Left ventricle myocardium inferior (tissue), 1 donor: Measurements from ENCODE around the gene UGT1A9. TPM values are rescaled to one million over a fixed set of nuclear protein-coding genes. Genes with fewer than 3 reads are reported as not detected.

Experiments
- DNase-seq: peaks from one replicate; pipeline ENCODE4 v3.0.0-alpha.2; 2020
- H3K27ac ChIP-seq: fragments of 200-600 bp; replicated peaks from 2 replicates; pipeline ENCODE4 v1.8.0; 2021
- H3K27me3 ChIP-seq: fragments of 200-600 bp; 2 replicates; pipeline ENCODE4 v1.8.0; 2021; ENCODE audit warnings: low read depth
- H3K36me3 ChIP-seq: fragments of 200-600 bp; 2 replicates; pipeline ENCODE4 v1.8.0; 2021
- H3K4me1 ChIP-seq: fragments of 200-600 bp; 2 replicates; pipeline ENCODE4 v1.8.0; 2021
- H3K4me3 ChIP-seq: fragments of 200-600 bp; 2 replicates; pipeline ENCODE4 v1.8.0; 2021; ENCODE audit warnings: mild to moderate bottlenecking, moderate library complexity
- H3K9me3 ChIP-seq: fragments of 200-600 bp; replicated peaks from 2 replicates; pipeline ENCODE4 v1.8.0; 2021
- intact Hi-C: fragments of 100-400 bp; cut with micrococcal nuclease; formaldehyde crosslinking; loops from one replicate; pipeline ENCODE4 v1.11.0; 2022
- total RNA-seq: library from RNA; stranded (reverse); fragmentation: NEBNext Ultra II Directional; extraction: Animal tissue kit (Norgen Biotek cat#: 25700); gene quantifications from one replicate; pipeline ENCODE4 v1.2.1, GENCODE V29; 2021
- TF ChIP-seq, protein P1 (sequence below): fragments of 200-600 bp; IDR thresholded peaks from 2 replicates; pipeline ENCODE4 v1.8.0; 2021; ENCODE audit warnings: antibody characterized with exemption, mild to moderate bottlenecking, borderline replicate concordance
- donor health status: DM: no; HTN: yes; CAD: no; lungs with severe emphysema.

The UGT1A9 gene
- total RNA-seq, 1 donor from 2014 or later, result not detected

DNA sequence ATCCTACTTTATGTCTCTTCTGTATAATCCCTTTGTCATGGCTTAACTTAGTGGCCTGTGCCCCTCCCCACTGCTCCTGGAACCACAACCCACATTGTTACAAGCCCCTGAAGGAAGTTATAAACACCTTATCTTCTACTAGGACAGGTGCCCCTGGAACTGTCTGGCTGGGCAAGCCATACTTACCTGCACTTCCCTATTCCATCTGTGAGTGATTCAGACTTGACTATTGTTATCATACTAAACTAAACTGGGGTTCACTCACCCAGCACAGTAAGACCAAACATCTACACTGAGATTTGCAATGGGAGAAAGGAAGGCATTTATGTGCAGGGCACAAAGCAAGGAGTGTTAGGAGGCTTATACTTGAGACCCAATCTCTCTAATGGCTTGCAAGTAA is 17.3 kb downstream of the UGT1A9 start:
- TF ChIP-seq, protein P1, sequence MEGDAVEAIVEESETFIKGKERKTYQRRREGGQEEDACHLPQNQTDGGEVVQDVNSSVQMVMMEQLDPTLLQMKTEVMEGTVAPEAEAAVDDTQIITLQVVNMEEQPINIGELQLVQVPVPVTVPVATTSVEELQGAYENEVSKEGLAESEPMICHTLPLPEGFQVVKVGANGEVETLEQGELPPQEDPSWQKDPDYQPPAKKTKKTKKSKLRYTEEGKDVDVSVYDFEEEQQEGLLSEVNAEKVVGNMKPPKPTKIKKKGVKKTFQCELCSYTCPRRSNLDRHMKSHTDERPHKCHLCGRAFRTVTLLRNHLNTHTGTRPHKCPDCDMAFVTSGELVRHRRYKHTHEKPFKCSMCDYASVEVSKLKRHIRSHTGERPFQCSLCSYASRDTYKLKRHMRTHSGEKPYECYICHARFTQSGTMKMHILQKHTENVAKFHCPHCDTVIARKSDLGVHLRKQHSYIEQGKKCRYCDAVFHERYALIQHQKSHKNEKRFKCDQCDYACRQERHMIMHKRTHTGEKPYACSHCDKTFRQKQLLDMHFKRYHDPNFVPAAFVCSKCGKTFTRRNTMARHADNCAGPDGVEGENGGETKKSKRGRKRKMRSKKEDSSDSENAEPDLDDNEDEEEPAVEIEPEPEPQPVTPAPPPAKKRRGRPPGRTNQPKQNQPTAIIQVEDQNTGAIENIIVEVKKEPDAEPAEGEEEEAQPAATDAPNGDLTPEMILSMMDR, result no peak
- H3K9me3 ChIP-seq, result no peaks in the 10 kb centered on the region
- H3K4me1 ChIP-seq, result no peaks in the 10 kb centered on the region
- H3K27ac ChIP-seq, result no peak overlapping the region
- no peaks in the 10 kb centered on the region for H3K36me3 ChIP-seq
- peaks cover 23% of the 10 kb centered on the region for H3K27me3 ChIP-seq
- intact Hi-C loops, result no loop called here
- H3K4me3 ChIP-seq, result no peak overlapping the region
- no peak for DNase-seq

DNA sequence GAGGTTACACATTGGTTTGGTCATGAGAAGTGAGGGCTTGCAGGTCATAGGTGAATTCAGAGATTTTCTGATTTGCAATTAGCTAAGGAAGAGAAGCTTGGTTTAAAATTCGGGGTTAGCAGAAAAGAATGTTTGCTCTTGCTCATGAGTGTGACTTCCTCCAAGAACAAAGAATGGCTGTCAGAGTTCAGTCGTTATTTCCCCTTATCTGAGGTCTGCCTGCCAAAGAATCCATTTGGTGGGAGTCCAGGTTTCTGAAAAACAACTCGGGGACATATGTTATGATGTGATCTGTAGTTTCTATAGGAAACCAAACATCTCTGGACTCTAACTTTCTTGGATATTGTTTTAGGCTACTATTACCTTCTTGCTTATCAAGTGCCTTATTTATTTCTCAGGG is 17.8 kb downstream of the UGT1A9 start:
- no peak for DNase-seq
- H3K36me3 ChIP-seq, result no peaks in the 10 kb centered on the region
- no peak overlapping the region for H3K27ac ChIP-seq
- TF ChIP-seq, protein P1, result no peak
- H3K27me3 ChIP-seq, result peaks cover 23% of the 10 kb centered on the region
- intact Hi-C loops, result no loop called here
- H3K9me3 ChIP-seq, result no peaks in the 10 kb centered on the region
- H3K4me3 ChIP-seq, result no peak overlapping the region
- H3K4me1 ChIP-seq, result no peaks in the 10 kb centered on the region

DNA sequence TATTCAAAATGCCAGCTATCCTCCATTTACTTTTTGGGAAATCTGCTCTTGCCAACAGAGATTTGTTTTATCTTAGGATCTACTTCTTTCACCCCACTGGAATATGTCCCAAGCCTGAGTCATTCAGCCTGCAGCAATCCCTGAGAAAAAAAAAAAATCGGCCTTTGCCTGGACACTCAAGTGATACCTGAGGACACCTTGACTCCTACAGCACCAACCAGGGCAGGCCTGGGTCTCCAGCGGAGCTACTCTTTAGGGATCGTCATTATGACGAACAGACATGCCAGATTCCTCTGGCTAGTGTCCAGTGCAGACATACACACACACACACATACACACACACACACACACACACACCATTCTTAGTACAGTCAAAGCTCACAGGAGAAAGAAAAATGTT is 18.7 kb downstream of the UGT1A9 start:
- TF ChIP-seq, protein P1, result no peak
- H3K36me3 ChIP-seq, result no peaks in the 10 kb centered on the region
- H3K4me3 ChIP-seq, result no peak overlapping the region
- DNase-seq, result no peak
- H3K27ac ChIP-seq, result no peak overlapping the region
- H3K4me1 ChIP-seq, result no peaks in the 10 kb centered on the region
- peaks cover 23% of the 10 kb centered on the region for H3K27me3 ChIP-seq
- no peaks in the 10 kb centered on the region for H3K9me3 ChIP-seq
- intact Hi-C loops, result no loop called here

- TF ChIP-seq, protein P1, result no peak
- intact Hi-C loops, result no loop called here
- no peak for DNase-seq
- H3K27ac ChIP-seq, result no peak overlapping the region
- H3K4me3 ChIP-seq, result no peak overlapping the region
- no peaks in the 10 kb centered on the region for H3K9me3 ChIP-seq
- no peaks in the 10 kb centered on the region for H3K4me1 ChIP-seq
- peaks cover 18% of the 10 kb centered on the region for H3K27me3 ChIP-seq
- H3K36me3 ChIP-seq, result no peaks in the 10 kb centered on the region
Measured at GRCh38 chr2:233691443-233692433, 20.0 kb downstream of the UGT1A9 start.

DNA sequence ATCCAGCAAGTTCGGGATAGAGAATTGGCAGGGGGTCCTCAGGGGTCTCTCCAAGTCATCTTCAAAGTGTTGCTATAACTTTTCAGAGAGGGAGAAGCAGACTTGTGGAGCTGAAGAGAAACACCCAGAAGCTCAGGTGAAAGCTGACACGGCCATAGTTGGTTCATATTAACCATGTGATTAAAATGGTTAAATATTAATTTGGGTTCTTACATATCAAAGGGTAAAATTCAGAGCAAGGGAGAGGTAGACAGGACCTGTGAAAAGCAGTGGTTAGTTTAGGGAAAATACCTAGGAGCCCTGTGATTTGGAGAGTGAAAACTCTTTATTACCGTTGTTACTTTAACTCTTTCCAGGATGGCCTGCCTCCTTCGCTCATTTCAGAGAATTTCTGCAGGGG is 20.9 kb downstream of the UGT1A9 start, which contains the start of gene UGT1A6:
Gene UGT1A6, plus strand, starts transcription at position 243 of the 400 bp plus-strand sequence. Its CDS starts 115 bp downstream, at position 358.
- H3K4me1 ChIP-seq, result no peaks in the 10 kb centered on the region
- H3K27me3 ChIP-seq, result peaks cover 13% of the 10 kb centered on the region
- intact Hi-C loops, result no loop called here
- DNase-seq, result no peak
- TF ChIP-seq, protein P1, result no peak
- H3K36me3 ChIP-seq, result no peaks in the 10 kb centered on the region
- H3K4me3 ChIP-seq, result no peak within 1 kb of the TSS
- no peak within 1 kb of the TSS for H3K27ac ChIP-seq
- H3K9me3 ChIP-seq, result no peaks in the 10 kb centered on the region
